Measurements from ENCODE around the gene MTG1. TPM values are rescaled to one million over a fixed set of nuclear protein-coding genes. Genes with fewer than 3 reads are reported as not detected.

MTG1 gene
- total and polyA plus RNA-seq, 2 experiments from 2014 or later = 45.7 to 68.6 TPM

- H3K4me3 Mint-ChIP-seq = no peak overlapping the region
- DNase-seq (ENCODE audit: low spot score) = no peak
- H3K4me2 ChIP-seq = no peak overlapping the region
- no peaks in the 10 kb centered on the region for H3K9me3 Mint-ChIP-seq
- no peak overlapping the region for H3K27ac Mint-ChIP-seq
- peaks cover 6% of the 10 kb centered on the region for H3K36me3 ChIP-seq (ENCODE audit: insufficient read depth)
- H4K20me1 ChIP-seq (replicated peaks; ENCODE audit: insufficient read depth) = peaks cover 22% of the 10 kb centered on the region
- no peak for TF ChIP-seq NANOG (IDR thresholded peaks at IDR 0.05; ENCODE audit: borderline replicate concordance)
- TF ChIP-seq EZH2 (IDR thresholded peaks at IDR 0.05; ENCODE audit: low read depth, unreplicated experiment) = no peak
- TF ChIP-seq CREB1 (CRISPR knock-in tag; IDR thresholded peaks at IDR 0.05; ENCODE audit: low read depth) = no peak
- TF ChIP-seq, protein P1, sequence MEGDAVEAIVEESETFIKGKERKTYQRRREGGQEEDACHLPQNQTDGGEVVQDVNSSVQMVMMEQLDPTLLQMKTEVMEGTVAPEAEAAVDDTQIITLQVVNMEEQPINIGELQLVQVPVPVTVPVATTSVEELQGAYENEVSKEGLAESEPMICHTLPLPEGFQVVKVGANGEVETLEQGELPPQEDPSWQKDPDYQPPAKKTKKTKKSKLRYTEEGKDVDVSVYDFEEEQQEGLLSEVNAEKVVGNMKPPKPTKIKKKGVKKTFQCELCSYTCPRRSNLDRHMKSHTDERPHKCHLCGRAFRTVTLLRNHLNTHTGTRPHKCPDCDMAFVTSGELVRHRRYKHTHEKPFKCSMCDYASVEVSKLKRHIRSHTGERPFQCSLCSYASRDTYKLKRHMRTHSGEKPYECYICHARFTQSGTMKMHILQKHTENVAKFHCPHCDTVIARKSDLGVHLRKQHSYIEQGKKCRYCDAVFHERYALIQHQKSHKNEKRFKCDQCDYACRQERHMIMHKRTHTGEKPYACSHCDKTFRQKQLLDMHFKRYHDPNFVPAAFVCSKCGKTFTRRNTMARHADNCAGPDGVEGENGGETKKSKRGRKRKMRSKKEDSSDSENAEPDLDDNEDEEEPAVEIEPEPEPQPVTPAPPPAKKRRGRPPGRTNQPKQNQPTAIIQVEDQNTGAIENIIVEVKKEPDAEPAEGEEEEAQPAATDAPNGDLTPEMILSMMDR (conservative IDR thresholded peaks at IDR 0.05; ENCODE audit: low read depth in 2 of 2) = no peak
- TF ChIP-seq ZNF462 (CRISPR knock-in tag; IDR thresholded peaks at IDR 0.05) = no peak
- TF ChIP-seq JUNB (IDR thresholded peaks at IDR 0.05; ENCODE audit: unreplicated experiment) = no peak
- no peak for TF ChIP-seq ETS1 (IDR thresholded peaks at IDR 0.05)
- TF ChIP-seq EZH2phosphoT487 (IDR thresholded peaks at IDR 0.05; ENCODE audit: unreplicated experiment) = no peak
- no peak for TF ChIP-seq POLR2AphosphoS5 (IDR thresholded peaks at IDR 0.05; ENCODE audit: low read depth)
- TF ChIP-seq STAT1 (IDR thresholded peaks at IDR 0.05; ENCODE audit: unreplicated experiment) = no peak
- TF ChIP-seq REST (IDR thresholded peaks at IDR 0.05; ENCODE audit: unreplicated experiment) = no peak
- no peak for TF ChIP-seq ZNF331 (CRISPR knock-in tag; IDR thresholded peaks at IDR 0.05; ENCODE audit: low read depth)
- TF ChIP-seq ZNF114 (CRISPR knock-in tag; IDR thresholded peaks at IDR 0.05) = no peak
- H3F3A ChIP-seq (replicated peaks; ENCODE audit: low read depth) = no peaks in the 10 kb centered on the region
- peaks cover 79% of the 10 kb centered on the region for H3K36me3 Mint-ChIP-seq (ENCODE audit: low read depth)
- no peak overlapping the region for H3K4me3 ChIP-seq
- H3K27ac ChIP-seq (ENCODE audit: low read depth) = no peak overlapping the region
- H3K4me1 ChIP-seq (ENCODE audit: insufficient read depth) = no peaks in the 10 kb centered on the region
- no peak overlapping the region for H2AFZ ChIP-seq
- no peak for ATAC-seq
- H3K27me3 Mint-ChIP-seq (ENCODE audit: insufficient read depth, low read depth, poor library complexity) = peaks cover 6% of the 10 kb centered on the region
- H3K79me2 ChIP-seq (replicated peaks; ENCODE audit: insufficient read depth) = peaks cover 51% of the 10 kb centered on the region
- no peaks in the 10 kb centered on the region for H3K27me3 ChIP-seq (ENCODE audit: insufficient read depth)
- no peaks in the 10 kb centered on the region for H3K4me1 Mint-ChIP-seq
- no peaks in the 10 kb centered on the region for H3K9me2 ChIP-seq (ENCODE audit: insufficient read depth)
Observed at GRCh38 chr10:133401500-133401899, 7.5 kb downstream of the MTG1 start.
